GM12864 (cell line): ENCODE data around the gene TRABD2A.
"Not testable (repeated sequence)": the region's sequence is repeated elsewhere in the genome, so short reads cannot be mapped to it uniquely, and the experiment has no call there.

Source experiments
- DNase-seq: peaks from one replicate; pipeline ENCODE4 v3.0.0-alpha.2; 2011; ENCODE audit warnings: low read depth
- H3K4me3 ChIP-seq: 2 replicates; pipeline ENCODE4 v1.5.1; 2011; ENCODE audit warnings: mild to moderate bottlenecking, low read depth, low read length, control low read depth
- TF ChIP-seq, protein P1 (sequence below): IDR thresholded peaks from 2 replicates; pipeline ENCODE4 v1.5.1; 2011; ENCODE audit warnings: low read depth, mild to moderate bottlenecking, moderate library complexity, low read length, control low read depth, inconsistent platforms; ENCODE audit errors: missing control alignments

Gene TRABD2A

DNA sequence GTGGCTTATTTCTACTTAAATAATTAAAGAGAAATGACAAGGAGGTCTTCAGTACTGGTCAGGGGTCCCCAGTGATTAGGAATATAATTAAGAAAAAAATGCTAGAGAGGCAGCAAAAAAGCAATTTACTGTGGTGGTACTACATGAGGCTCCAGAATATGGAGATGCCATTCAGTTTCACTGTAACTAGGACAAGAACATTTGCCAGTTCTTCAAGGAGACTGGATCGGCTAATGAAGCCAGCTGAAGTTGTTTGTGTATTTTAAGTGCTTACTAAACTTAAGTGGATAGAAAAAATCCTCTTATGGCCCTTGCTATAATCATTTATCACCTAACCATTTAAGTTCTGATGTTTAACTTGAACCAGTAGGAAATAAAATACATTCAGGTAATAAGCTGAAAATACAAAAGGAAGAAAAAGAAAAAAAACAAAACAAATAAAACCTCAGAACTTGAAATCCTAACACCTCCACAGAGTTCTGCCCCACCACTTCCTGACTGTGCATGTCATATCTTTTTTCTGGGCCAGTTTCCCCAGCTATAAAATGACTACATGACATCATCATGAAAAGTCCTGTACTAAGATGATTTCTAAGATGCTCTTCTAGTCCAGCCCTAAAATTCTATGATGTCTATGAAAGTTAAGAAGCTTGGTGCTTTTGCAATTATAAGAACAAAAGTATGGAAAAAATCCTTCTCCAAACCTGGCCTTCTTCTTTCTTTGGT lies 98.0 kb downstream of the TRABD2A start:
- DNase-seq, result no peak
- TF ChIP-seq, protein P1, sequence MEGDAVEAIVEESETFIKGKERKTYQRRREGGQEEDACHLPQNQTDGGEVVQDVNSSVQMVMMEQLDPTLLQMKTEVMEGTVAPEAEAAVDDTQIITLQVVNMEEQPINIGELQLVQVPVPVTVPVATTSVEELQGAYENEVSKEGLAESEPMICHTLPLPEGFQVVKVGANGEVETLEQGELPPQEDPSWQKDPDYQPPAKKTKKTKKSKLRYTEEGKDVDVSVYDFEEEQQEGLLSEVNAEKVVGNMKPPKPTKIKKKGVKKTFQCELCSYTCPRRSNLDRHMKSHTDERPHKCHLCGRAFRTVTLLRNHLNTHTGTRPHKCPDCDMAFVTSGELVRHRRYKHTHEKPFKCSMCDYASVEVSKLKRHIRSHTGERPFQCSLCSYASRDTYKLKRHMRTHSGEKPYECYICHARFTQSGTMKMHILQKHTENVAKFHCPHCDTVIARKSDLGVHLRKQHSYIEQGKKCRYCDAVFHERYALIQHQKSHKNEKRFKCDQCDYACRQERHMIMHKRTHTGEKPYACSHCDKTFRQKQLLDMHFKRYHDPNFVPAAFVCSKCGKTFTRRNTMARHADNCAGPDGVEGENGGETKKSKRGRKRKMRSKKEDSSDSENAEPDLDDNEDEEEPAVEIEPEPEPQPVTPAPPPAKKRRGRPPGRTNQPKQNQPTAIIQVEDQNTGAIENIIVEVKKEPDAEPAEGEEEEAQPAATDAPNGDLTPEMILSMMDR, result no peak
- H3K4me3 ChIP-seq, result no peak overlapping the region

DNA sequence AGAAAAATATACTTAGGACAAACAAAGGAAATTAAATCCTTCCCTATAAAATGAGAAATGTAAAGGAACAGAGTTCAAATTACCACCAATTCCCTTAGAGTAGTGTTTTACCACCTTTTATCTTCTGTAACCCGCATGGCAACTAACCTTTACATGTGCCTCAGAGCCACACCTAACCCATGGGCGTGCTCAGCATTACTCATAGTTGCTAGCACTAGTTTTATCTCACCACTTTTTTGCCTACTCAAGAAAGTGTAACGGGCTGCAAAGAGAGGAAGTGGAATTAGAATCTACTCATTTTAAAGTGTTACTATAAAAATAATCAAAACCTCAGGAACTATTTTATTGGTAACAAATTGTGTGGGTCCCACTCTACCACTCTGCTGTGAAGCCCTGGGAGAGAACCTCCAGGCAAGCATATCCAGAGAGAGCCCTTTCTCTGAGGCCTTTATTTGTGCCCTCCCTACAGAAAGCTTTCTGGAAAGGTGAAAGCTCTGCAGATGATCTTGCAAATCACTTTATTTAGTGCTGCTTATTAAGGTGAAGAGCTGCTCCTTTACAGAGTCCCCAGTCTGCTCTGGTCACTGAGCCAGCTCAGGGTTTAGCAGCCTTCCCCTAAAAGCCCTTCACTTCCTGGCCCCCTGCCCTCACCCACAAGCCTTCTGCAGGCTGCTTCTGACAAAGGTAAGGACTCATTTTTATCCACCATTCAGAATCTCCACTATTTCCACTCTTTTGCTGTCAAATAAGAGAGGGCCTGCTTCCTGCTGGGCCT lies 98.8 kb downstream of the TRABD2A start:
- TF ChIP-seq, protein P1, result no peak
- DNase-seq, result peak; percentile 16
- no peak overlapping the region for H3K4me3 ChIP-seq

DNA sequence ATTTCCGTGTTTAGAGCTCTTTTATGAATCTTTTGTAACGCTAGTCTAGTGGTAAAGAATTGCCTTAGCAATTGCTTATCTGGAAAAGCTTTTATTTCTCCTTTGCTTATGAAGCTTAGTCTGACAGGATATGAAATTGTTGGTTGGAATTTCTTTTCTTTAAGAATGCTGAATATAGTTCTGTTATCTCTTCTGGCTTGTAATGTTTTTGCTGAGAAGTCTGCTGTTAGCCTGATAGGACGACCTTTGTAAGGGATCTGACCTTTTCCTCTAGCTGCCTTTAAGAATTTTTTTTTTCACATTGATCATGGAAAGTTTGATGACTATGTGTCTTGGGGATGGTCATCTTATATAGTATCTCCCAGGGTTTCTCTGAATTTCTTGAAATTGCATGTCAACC lies 101.1 kb downstream of the TRABD2A start:
- TF ChIP-seq, protein P1, result no peak
- H3K4me3 ChIP-seq, result no peak overlapping the region
- DNase-seq, result no peak

DNA sequence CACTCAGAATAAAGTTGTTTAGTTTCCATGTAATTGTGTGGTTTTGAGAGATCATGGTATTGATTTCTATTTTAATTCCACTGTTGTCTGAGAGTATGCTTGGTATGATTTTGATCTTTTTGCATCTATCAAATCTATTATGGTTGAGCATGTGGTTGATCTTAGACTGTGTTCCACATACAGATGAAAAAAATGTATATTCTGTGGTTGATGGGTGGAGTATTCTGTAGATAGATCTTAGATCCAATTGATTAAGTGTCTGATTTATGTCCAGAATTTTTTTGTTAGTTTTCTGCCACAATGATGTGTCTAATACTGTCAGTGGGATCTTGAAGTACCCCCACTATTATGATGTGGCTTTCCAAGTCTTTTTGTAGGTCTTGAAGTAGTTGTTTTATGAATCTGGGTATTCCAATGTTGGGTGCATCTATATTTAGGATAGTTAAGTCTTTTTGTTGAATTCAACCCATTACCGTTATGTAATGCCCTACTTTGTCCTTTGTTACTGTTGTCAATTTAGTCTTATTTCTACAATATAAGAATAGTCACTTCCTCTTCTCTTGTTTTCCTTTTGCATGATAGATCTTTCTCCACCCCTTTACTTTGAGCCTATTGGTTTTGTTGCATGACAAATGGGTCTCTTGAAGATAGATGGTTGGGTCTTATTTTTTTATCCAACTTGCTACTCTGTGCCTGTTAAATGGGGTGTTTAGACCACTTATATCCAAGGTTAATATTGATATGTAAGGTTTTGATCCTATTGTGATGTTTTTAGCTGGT lies 101.8 kb downstream of the TRABD2A start:
- H3K4me3 ChIP-seq, result no peak overlapping the region
- TF ChIP-seq, protein P1, result no peak
- DNase-seq, result no peak

DNA sequence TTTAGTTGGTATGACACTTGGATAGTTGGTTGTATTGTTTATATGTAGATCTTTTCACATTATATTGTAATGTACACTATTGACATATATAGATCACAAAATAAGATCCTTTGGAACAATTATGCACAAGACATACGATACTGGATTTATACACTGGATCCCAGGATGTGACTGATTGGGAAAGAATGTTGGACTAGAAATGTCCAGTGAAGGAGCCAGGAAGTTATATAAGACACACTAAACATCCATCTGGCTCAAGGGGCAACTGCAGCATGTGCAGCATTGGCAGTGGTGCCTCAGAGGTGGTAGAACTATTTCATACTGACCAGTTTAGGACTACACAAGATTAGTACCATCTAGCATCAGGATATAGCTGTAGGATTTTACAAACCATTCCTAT lies 104.9 kb downstream of the TRABD2A start:
- H3K4me3 ChIP-seq, result no peak overlapping the region
- TF ChIP-seq, protein P1, result no peak
- no peak for DNase-seq

DNA sequence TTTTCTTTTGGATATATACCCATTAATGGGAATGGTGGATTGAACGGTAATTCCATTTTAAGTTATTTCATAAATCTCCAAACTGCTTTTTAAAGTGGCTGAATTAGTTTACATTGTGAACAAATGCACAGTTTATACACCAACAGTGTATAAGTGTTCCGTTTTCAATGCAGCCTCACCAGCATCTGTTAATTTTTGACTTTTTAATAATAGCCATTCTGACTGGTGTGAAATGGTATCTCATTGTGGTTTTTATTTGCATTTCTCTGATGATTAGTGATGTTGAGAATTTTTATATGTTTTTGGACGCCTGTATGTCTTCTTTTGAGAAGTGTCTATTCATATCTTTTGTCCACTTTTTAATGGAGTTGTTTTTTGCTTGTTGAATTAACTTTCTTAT lies 107.3 kb downstream of the TRABD2A start:
- H3K4me3 ChIP-seq, DNase-seq: not testable (repeated sequence)
